Activated CD8-positive, alpha-beta T cell treated with anti-CD3 and anti-CD28 coated beads for 36 hours (primary cell): ENCODE results near the gene RAG2. TPM values are rescaled to one million over a fixed set of nuclear protein-coding genes. Genes with fewer than 3 reads are reported as not detected.

ENCODE experiments used
- total RNA-seq, 2 experiments: library from RNA; stranded (reverse); gene quantifications; one replicate each; pipeline ENCODE4 v1.2.3, GENCODE V29; 2021

The RAG2 gene
- total RNA-seq, 2 experiments from 2014 or later: not detected

Other genes starting within 250 kb of the RAG2 start
- gene TRAF6, start 88.0 kb downstream of the RAG2 start, total RNA-seq: 10 to 100 TPM in 1 of 2 experiments, 1 to 10 TPM in 1; 8.8 to 10.3 TPM
- under 1 TPM; 0.16 to 0.36 TPM for gene RAG1, start 30.2 kb downstream of the RAG2 start, total RNA-seq
- gene IFTAP, start 3.7 kb downstream of the RAG2 start, total RNA-seq: 1 to 10 TPM; 2.3 to 3.6 TPM